LNCaP clone FGC (cell line): ENCODE data around the gene SURF4.
"Not testable (repeated sequence)": the region's sequence is repeated elsewhere in the genome, so short reads cannot be mapped to it uniquely, and the experiment has no call there.

Experiments
- DNase-seq: peaks from one replicate; pipeline ENCODE4 v3.0.0-alpha.2; 2011; ENCODE audit warnings: low read depth
- H3K4me3 ChIP-seq: 2 replicates; pipeline ENCODE4 v1.5.1; 2011; ENCODE audit warnings: mild to moderate bottlenecking, low read depth, low read length, control low read depth
- CTCF ChIP-seq: IDR thresholded peaks from 2 replicates; pipeline ENCODE4 v1.5.1; 2012; ENCODE audit warnings: mild to moderate bottlenecking; ENCODE audit not compliant: control insufficient read depth, insufficient read depth; ENCODE audit errors: extremely low read depth

The SURF4 gene

GRCh38 chr9:133396952-133397351 lies 21.1 kb upstream of the SURF4 start:
- no peak for DNase-seq
- TF ChIP-seq CTCF = peak; percentile 16; the same call in 1 of the 2 replicates
- no peak overlapping the region for H3K4me3 ChIP-seq

GRCh38 chr9:133394687-133395271 lies 18.9 kb upstream of the SURF4 start:
- no peak overlapping the region for H3K4me3 ChIP-seq
- DNase-seq = no peak
- TF ChIP-seq CTCF = no peak

GRCh38 chr9:133393399-133393798 lies 17.5 kb upstream of the SURF4 start:
- DNase-seq = no peak
- no peak for TF ChIP-seq CTCF
- H3K4me3 ChIP-seq = no peak overlapping the region

- DNase-seq = not testable (repeated sequence)
Observed at GRCh38 chr9:133392308-133392707, 16.4 kb upstream of the SURF4 start.

GRCh38 chr9:133391449-133391848 lies 15.6 kb upstream of the SURF4 start:
- H3K4me3 ChIP-seq, DNase-seq: not testable (repeated sequence)

More at GRCh38 chr9:133392308-133392707, 16.4 kb upstream of the SURF4 start:
- not testable (repeated sequence) for H3K4me3 ChIP-seq

GRCh38 chr9:133390713-133391112 lies 14.9 kb upstream of the SURF4 start:
- no peak for DNase-seq
- no peak for TF ChIP-seq CTCF
- H3K4me3 ChIP-seq = no peak overlapping the region

GRCh38 chr9:133389562-133389961 lies 13.7 kb upstream of the SURF4 start:
- no peak overlapping the region for H3K4me3 ChIP-seq
- DNase-seq = no peak
- no peak for TF ChIP-seq CTCF

GRCh38 chr9:133389025-133389557 lies 13.2 kb upstream of the SURF4 start:
- no peak overlapping the region for H3K4me3 ChIP-seq
- no peak for DNase-seq
- TF ChIP-seq CTCF = no peak
